HG03064 (cell line): Measurements from ENCODE around the gene MACROD2.

Experiments
- ATAC-seq: cut with Tn5 transposase; IDR thresholded peaks from one replicate; pipeline ENCODE4 v1.9.1; 2021; ENCODE audit warnings: low read depth; ENCODE audit not compliant: unreplicated experiment

MACROD2 gene

GRCh38 chr20:14720251-14720650, 724.9 kb downstream of the MACROD2 start:
- ATAC-seq = no peak

- ATAC-seq = no peak
Measured at GRCh38 chr20:14721926-14722452, 726.7 kb downstream of the MACROD2 start.

- no peak for ATAC-seq
Measured at GRCh38 chr20:14723614-14724013, 728.3 kb downstream of the MACROD2 start.

DNA sequence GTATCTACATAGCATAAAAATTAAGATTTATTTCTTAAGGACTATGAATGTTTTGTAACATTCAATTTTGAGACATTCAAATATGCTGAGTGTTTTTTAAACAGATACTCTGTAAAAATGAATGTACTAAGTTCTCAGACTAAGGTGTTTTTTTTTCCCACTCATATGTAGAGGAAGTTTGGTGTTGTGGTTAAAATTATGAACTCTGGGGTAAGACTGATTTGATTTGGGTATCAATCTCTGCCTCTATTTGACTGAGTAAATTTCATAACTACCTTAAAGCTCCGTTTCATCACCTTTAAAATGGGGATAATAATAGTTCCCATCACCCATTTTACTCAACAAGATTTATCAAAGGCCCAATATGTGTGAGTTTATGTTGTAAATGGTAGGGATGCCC, 728.7 kb downstream of the MACROD2 start:
- ATAC-seq = no peak

- ATAC-seq = no peak
Measured at GRCh38 chr20:14724468-14724867, 729.2 kb downstream of the MACROD2 start.

DNA sequence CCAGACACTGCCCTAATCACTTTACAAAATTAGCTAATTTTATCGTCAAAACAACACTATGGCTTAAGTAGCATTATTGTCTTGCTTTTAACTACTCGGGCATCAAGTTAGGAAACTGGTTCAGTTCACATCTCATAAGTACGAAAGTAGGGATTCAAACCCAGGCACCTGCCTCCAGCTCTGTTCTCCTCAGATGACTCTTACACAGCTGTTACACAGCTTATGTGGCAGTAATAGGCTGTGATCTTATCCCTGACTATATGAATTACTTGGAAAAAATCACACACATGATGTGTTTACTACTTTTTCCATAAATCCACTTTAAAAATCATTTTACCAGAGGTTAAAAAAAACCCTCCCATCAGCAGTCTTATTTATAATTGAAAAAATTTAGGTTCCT, 731.3 kb downstream of the MACROD2 start:
- ATAC-seq = no peak

- ATAC-seq = no peak
Measured at GRCh38 chr20:14727485-14728150, 732.3 kb downstream of the MACROD2 start.

- no peak for ATAC-seq
Measured at GRCh38 chr20:14729390-14729789, 734.1 kb downstream of the MACROD2 start.

DNA sequence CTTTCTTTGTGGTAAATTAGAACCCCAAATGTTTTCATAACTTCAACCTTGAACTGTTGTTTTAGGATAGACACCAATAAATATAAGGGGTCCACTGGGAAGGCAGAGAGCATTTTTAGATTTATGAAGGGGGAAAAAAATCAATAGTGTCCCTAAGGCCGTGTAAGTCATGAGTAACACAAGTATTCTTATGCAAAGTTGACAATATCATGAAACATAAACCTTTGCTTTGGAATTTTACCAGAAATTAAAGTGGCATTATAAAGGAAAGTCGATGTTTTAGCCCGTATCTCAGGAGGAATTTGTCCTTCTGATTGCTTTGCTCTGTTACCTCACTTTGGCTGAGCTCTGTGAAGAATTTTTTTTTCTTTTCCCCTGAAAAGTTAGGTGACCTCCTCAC, 737.0 kb downstream of the MACROD2 start:
- no peak for ATAC-seq

- no peak for ATAC-seq
Measured at GRCh38 chr20:14732996-14733395, 737.7 kb downstream of the MACROD2 start.

DNA sequence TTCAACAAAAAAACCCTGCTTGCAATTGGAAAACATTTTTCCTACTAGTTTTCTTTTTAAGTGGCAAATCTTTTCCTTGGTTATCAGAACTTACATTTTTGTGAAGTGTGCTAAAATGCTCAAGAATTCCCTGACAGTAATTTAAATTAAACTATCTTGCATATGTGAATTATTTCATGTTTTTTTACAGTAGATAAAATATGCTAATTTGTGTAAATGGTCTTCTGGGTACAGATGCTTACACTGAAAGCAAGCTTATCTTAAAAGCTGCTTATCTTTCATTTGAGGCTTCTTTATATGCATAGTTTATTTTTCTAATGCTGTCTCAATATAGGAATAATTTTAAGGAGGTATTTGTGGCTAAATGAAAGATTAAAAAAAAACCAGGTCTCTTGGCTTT, 745.1 kb downstream of the MACROD2 start:
- ATAC-seq = no peak

- ATAC-seq = no peak
Measured at GRCh38 chr20:14741616-14742015, 746.3 kb downstream of the MACROD2 start.

DNA sequence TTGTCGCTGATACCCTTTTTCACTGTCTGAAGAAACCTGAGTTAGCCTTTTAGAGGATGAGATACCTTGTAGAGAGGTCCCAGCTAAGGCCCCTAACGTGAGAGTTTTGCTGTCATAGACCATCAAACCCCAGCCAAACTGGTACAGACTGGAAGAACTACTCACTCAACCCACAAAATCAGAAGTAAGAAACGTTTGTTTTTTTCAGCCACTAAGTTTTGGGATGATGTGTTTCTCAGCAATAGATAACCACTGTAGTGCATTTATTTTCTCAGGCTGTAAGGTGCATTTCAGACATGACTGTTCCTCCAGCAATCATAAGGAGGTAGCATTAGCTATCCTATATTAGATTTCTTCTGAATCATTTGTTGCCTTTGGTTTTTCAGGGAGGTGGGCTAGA, 749.4 kb downstream of the MACROD2 start:
- peak; percentile 77 for ATAC-seq

GRCh38 chr20:14745830-14746229, 750.5 kb downstream of the MACROD2 start:
- no peak for ATAC-seq

DNA sequence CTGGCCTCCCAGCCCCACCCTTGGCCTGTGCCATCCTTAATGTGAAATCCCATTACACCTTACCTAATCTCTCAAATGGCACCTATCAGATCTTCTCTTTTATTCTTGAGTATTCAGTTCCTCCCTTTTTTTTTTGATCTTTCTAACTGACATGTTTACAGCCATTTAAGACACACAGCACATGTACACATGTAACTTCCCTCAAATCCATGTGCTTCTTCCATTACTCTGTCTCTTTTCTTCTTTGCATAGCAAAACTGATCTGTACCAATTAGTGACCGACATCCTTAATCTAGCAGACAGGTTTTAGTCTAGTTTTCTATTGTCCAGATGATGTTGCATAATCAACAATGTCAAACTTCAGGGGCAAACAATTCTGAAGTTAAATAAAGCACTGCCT, 755.9 kb downstream of the MACROD2 start:
- ATAC-seq = no peak

DNA sequence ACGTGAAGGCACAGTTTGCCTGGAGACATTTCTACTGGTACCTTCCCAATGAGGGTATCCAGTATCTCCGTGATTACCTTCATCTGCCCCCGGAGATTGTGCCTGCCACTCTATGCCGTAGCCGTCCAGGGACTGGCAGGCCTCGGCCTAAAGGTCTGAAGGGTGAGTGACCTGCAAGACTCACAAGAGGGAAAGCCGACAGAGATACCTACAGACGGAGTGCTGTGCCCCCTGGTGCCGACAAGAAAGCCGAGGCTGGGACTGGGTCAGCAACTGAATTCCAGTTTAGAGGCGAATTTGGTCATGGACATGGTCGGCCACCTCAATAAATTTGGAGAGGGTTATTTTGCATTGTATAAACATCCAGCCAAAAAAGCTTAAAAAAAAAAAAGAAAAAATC, 762.4 kb downstream of the MACROD2 start:
- ATAC-seq = no peak

DNA sequence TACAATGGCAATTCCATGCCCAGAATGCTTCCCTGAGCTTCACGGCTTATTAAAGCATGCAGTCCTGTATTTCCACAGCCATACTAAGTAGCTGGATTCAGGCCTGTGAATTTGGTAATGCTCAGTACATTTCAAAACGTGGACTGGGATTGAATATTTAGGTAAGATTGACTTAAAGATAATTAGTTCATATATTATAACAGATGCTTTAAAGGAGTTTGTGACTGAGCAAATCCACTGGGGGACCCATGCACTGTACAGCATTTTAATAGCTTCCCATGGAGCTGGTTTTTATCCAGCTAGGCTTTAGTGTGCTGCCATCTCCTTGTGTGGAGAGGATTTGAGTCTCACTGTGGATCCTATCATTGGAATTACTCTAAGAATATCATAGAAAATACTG, 763.0 kb downstream of the MACROD2 start:
- no peak for ATAC-seq

DNA sequence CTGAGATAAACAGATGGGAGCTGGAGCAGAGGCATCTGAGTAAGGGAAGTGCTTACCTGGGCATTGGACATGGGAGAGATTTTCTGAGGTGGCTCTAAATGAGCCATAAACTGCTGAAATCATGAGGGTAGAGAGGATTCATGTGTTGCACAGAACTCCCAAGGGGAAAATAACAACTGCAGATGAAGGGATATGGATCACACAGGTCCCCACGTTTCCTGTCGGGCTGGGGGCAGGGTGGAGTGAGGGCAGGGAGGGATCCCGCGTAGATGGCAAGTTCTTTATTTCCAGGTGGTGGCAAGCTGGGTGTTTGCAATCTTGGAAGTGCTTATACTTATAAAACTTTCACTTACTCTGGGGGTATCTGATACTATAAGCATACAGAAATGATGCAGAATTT, 764.7 kb downstream of the MACROD2 start:
- ATAC-seq = no peak

DNA sequence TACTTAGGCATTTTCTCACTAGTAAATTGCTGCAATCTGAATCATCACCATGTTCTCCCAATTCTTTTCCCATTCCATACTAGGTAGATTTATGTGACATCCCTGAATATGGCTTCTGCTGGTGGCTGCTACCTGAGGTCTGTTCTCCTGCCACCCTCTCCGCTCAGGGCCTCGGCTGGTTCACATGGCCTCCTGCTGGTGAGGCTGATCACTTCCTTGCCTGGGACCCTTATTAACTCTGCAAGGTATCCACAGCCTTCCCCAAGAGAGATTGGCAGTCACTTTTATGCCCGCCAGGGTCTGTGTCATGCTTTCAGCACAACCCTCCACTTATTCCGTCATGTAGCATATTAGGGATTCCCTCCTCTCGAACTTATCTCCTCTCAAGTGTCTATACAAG, 766.6 kb downstream of the MACROD2 start:
- ATAC-seq = no peak

DNA sequence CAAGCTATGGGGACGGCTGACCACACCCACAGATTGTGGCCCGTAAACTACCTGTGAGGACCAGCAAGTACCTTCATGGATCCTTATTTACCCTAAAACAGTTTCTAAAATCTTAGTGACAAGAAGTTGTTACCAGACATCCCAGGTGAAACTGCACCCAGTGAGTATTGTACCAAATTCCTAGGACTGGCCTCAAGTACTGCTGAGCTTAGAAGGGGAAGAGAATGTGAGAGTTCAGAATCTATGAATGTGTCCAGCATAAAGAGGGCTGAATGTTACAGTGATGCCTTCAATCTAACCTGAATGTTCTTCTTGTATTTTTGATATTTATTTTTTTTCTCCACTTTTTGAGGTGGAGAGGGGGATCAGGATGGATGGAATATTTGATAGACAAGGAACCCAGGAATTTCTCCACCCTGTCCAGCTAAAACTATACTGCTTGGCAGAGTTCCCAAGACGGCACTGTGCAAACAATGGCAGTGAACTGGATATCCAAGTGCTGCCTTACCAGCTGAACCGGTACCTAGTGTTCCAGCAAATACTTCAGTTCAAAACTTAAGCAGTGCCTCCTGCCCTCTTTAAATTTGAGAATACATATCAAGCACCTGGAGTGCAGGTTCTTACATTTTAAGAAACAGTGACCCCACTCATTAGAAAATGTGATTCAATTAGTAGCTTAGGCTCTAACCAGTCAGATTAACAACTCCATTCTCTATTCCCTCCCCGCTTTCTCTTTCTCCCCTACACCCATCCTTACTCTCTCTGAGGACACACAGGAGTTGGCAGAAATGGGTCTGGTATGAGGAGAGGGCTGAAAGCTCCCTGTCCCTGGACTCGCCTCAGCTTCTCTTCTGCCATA, 769.4 kb downstream of the MACROD2 start:
- ATAC-seq = no peak

- no peak for ATAC-seq
Measured at GRCh38 chr20:14765370-14765701, 770.0 kb downstream of the MACROD2 start.

- no peak for ATAC-seq
Measured at GRCh38 chr20:14773486-14773885, 778.2 kb downstream of the MACROD2 start.
